Measurements from ENCODE around the gene ATP2C2.
"Not testable (repeated sequence)": the region's sequence is repeated elsewhere in the genome, so short reads cannot be mapped to it uniquely, and the experiment has no call there.

ATP2C2 gene

DNA sequence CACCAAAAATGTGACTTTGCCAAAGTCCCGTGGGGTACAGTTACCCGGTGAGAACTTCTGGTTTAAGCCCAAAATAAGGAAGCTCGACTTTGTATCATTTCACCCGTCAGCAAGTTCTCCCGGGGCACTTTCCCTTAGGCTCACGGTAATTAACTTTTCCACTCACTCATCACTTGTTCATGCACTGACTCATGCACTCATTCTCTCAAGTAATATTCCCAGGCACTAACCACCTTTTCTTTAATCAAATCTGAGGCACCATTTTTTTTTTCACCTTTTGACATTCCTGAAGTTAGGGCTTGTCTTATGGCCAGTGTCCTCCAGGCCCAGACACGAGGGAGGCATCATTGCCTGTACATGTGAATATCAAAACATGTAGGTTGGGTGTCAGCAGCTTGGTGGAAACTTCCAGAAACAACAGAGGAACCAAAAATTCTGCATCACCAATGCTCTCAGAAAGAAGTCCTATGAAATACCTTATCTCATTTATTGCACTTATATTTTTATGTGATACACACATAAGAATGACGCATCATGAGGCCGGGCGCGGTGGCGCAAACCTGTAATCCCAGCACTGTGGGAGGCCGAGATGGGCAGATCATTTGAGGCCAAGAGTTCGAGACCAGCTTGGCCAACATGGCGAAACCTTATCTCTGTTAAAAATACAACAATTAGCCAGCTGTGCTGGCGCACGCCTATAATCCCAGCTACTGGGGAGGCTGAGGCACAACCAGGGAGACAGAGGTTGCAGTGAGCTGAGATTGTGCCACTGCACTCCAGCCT lies 36.1 kb upstream of the ATP2C2 start:
- H3K4me1 Mint-ChIP-seq = no peaks in the 10 kb centered on the region
- peaks cover 20% of the 10 kb centered on the region for H3K27me3 Mint-ChIP-seq
- peaks cover 2% of the 10 kb centered on the region for H3K9me3 Mint-ChIP-seq
- DNase-seq = no peak
- no peak overlapping the region for H3K4me3 Mint-ChIP-seq
- no peak overlapping the region for H3K27ac Mint-ChIP-seq
- no peaks in the 10 kb centered on the region for H3K36me3 Mint-ChIP-seq
- CTCF ChIA-PET = no interaction called here

DNA sequence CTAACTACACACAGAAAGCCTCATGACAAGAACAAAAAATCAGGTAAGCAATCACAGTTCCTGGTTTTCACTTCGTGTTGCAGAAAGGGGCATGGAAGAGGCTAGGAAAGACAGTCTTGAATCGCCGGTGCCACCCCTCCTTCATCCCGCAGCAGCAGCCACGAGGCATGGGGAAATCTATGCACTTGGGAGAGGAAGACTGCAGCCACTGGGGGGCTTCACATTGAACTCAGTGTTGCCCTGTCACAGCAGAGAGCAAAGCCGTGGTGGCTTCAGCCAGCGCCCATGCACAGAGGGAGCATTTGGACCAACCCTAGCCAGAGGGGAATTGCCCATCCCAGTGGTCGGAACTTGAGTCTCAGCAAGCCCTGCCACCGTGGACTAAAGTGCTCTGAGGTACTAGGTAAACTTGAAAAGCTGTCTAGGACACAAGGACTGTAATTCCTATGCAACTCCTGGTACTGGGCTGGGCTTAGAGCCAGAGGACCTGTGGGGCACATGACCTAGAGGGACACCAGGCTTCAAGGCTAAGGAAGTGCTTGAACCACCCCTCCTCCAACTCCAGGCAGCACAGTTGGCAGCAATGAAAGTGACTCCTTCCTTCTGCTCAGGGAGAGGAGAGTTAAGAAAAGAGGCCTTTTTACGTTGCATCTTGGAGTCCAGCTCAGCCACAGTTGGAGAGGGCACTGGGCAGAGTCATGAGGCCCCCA lies 35.2 kb upstream of the ATP2C2 start:
- Mint-ChIP-seq H3K9me3 (peaks cover 5% of the 10 kb centered on the region), H3K36me3 (no peaks in the 10 kb centered on the region), H3K4me1 (no peaks in the 10 kb centered on the region), H3K4me3 (no peak overlapping the region), H3K27ac (no peak overlapping the region), H3K27me3 (peaks cover 15% of the 10 kb centered on the region)
- CTCF ChIA-PET = no interaction called here
- DNase-seq = no peak

DNA sequence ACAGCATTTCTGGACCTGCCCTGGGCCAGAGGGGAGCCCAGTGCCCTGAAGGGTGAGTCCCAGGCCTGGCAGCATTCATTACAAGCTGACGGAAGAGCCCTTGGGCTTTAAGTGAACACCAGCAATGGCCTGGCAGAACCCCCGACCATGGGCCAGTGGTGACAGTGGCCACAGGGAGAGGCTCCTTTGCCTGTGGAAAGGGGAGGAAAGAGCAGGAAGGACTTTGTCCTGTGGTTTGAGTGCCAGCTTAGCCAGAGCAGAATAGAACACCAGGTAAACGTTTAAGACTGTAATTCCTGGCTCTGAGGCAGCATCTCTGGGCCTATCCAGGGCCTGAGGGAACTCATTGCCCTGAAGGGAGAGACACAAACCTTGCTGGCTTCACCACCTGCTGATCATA lies 34.3 kb upstream of the ATP2C2 start:
- Mint-ChIP-seq H3K4me1 (no peaks in the 10 kb centered on the region), H3K36me3 (no peaks in the 10 kb centered on the region), H3K27me3 (peaks cover 15% of the 10 kb centered on the region), H3K4me3 (no peak overlapping the region), H3K27ac (no peak overlapping the region), H3K9me3 (peaks cover 5% of the 10 kb centered on the region)
- no peak for DNase-seq
- CTCF ChIA-PET = no interaction called here

DNA sequence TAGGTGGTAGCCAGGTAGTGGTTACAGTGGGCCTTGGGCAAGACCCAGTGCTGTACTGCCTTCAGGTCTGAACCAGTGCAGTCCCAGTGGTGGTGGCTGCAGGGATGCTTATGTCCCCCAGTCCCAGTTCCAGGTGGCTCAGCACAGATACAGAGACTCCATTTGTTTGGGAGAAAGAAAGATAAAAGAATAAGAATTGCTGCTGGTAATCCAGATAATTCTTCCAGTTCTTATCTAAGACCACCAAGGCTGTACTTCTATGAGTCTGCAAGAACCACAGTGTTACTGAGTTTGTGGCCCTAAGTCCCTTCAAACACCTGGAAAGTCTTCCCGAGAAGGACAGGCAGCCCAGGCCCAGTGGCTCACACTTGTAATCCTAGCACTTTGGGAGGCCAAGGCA lies 33.9 kb upstream of the ATP2C2 start:
- no peak overlapping the region for H3K27ac Mint-ChIP-seq
- DNase-seq = no peak
- peaks cover 18% of the 10 kb centered on the region for H3K27me3 Mint-ChIP-seq
- no peaks in the 10 kb centered on the region for H3K4me1 Mint-ChIP-seq
- peaks cover 5% of the 10 kb centered on the region for H3K9me3 Mint-ChIP-seq
- no peak overlapping the region for H3K4me3 Mint-ChIP-seq
- H3K36me3 Mint-ChIP-seq = no peaks in the 10 kb centered on the region
- CTCF ChIA-PET = no interaction called here

DNA sequence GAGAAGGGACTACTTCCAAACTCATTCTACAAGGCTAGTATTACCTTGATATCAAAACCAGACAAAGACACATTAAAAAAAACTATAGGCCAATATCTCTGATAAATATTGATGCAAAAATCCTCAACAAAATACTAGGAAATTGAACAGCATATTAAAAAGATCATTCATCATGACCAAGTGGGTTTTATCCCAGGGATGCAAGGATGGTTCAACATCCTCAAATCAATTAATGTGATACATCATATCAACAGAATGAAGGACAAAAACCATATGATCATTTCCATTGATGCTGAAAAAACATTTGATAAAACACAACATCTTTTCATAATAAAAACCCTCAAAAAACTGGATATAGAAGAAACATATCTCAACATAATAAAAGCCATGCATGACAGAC lies 31.1 kb upstream of the ATP2C2 start:
- H3K9me3 Mint-ChIP-seq, H3K27ac Mint-ChIP-seq, DNase-seq, CTCF ChIA-PET, H3K4me1 Mint-ChIP-seq, H3K36me3 Mint-ChIP-seq, H3K4me3 Mint-ChIP-seq: not testable (repeated sequence)
- H3K27me3 Mint-ChIP-seq = peaks cover 25% of the 10 kb centered on the region

DNA sequence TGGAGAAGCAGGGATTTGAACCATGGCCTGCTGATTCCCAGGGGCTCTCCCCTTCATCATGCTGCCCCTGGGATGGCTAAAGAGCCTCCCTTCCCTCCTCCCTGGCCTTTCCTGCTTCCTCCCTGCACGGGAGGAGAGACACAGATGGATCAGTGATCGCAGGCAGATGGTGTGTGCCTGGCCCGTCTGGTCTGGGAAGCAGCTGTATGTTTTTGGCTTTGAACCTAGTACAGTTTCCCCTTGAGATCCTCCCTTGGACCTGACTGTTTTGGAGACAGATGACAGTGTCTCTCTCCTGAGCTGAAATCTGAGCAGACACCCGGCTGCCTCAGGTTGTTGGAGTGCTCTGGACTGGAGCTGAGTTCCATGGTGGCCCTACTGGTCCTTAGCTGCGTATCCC lies 29.0 kb upstream of the ATP2C2 start:
- peaks cover 5% of the 10 kb centered on the region for H3K9me3 Mint-ChIP-seq
- no peak for DNase-seq
- no peaks in the 10 kb centered on the region for H3K4me1 Mint-ChIP-seq
- peaks cover 20% of the 10 kb centered on the region for H3K27me3 Mint-ChIP-seq
- H3K27ac Mint-ChIP-seq = no peak overlapping the region
- no peak overlapping the region for H3K4me3 Mint-ChIP-seq
- H3K36me3 Mint-ChIP-seq = no peaks in the 10 kb centered on the region
- CTCF ChIA-PET = no interaction called here

DNA sequence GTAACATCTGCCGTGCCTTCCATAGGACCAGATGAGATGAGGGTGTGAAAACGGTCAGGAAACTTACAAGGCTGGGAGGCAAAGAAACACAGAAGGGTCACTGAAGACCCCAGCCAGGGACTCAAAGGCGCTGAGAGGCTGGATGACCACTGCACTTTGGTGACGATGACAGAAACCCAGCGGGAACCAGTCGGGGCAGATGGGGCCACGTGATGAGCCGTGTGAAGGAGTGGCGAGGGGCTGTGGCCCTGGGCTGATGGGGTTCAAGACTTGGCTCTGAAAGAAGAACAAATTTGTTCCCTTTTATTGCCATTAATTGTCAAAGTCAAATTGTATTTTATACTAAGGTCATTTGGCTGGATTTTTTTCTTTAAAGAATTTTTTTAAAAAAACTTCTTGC lies 28.6 kb upstream of the ATP2C2 start:
- Mint-ChIP-seq H3K4me3 (no peak overlapping the region), H3K27me3 (peaks cover 17% of the 10 kb centered on the region), H3K36me3 (no peaks in the 10 kb centered on the region), H3K27ac (no peak overlapping the region), H3K9me3 (peaks cover 5% of the 10 kb centered on the region), H3K4me1 (no peaks in the 10 kb centered on the region)
- DNase-seq = no peak
- CTCF ChIA-PET = no interaction called here

DNA sequence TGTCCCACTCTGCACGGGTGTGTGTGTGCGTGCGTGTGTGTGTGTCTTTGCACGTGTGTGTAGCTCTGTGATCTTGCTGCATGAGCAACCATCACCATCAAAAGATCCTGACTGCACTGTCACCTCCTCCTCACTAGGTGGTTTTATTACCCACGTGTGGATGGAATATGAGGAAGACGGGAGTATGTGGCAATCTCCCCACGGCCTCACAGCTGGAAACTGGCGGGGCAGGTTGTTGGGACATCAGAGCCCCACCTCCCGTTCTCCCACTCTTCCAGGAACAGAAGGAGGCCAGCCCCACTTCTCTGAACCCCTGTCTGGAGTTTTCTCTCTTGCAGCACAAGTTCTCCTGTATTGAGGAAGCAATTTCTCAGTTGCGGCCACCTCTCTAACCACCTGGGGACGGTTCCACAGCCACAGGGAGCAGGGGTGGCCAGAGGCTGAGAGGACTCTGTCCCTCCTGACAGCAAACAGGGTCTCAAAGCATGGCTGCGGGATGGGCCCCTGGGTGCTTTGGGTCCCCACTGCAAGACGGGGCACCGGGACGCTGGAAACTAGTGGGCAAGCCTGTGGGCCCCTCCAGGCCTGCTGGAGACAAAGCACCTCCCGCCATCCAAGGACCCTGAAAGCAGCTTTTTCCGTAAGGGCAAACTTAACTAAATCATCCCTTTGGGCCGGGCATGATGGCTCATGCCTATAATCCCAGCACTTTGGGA lies 27.9 kb upstream of the ATP2C2 start:
- Mint-ChIP-seq H3K9me3 (peaks cover 3% of the 10 kb centered on the region), H3K36me3 (no peaks in the 10 kb centered on the region), H3K27ac (no peak overlapping the region), H3K4me1 (no peaks in the 10 kb centered on the region), H3K27me3 (peaks cover 15% of the 10 kb centered on the region), H3K4me3 (no peak overlapping the region)
- CTCF ChIA-PET = no interaction called here
- no peak for DNase-seq

DNA sequence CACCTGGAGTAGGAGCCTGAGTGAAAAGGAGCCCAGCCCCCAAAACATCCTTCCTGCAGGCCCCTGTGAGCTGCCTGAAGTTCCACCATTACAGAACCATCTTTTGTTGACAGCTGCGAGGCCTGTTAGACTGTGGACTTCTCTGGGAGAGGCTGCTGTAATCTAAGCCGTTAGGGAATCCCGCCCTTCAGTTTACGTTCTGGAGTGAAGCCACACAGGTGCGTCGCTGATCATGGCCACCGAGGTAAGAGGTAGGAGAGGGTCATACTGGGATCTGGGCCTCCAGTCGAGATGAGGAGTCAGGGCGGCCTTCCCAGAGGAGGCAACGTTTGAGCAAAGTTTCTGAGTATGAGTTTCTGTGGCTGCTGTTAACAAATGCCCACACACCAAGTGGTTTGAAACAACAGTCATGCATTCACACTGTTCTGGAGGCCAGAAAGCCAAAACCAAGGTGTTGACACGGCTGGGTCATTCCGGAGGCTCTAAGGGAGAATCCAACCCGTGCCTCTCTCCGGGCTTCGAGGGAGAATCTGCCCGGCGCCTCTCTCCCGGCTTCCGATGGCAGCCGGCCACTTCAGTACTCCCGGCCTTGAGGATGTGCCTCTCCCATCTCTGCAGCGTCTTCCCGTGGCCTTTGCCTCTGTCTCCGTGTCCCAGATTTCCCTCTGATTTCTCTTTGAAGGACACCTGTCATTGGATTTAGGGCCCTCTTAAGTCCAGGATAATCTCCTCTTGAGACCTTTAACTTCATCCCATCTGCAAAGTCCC lies 26.6 kb upstream of the ATP2C2 start:
- no peaks in the 10 kb centered on the region for H3K36me3 Mint-ChIP-seq
- CTCF ChIA-PET = no interaction called here
- no peak overlapping the region for H3K4me3 Mint-ChIP-seq
- peaks cover 3% of the 10 kb centered on the region for H3K9me3 Mint-ChIP-seq
- peaks cover 21% of the 10 kb centered on the region for H3K27me3 Mint-ChIP-seq
- H3K4me1 Mint-ChIP-seq = no peaks in the 10 kb centered on the region
- DNase-seq = no peak
- no peak overlapping the region for H3K27ac Mint-ChIP-seq

DNA sequence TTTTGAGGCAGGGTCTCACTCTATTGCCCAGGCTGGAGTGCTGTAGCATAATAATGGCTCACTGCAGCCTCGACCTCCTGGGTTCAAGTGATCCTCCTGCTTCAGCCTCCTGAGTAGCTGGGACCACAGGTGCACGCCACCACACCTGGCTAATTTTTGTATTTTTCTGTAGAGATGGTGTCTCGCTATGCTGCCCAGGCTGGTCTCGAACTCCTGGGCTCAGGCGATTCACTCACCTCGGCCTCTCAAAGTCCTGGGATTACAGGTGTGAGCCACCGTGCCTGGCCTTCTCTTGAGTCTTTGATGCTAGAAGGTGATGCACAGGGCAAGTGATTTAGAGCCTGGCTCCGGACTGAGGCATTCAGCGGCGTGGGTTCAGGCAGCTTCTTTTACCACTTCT lies 24.5 kb upstream of the ATP2C2 start:
- not testable (repeated sequence) for H3K4me1 Mint-ChIP-seq

DNA sequence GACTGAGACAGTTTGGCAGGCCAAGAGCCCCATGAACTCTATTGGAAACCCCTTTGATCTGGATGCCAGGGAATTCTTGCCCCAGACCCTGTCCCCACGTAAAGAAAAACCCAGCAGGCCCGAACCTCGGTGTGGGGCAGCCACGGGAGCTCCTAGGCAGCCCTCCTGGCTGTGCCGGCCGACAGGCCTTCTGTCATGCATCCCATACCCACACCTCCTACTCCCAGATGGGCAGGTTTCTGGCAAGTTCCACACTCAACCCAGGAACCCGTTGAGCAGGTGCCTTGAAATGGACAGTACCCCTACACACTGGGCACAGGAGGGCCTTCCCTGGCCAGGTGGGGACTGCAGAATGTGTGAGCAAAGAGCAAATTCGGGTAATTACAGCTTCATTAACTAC lies 23.6 kb upstream of the ATP2C2 start:
- H3K9me3 Mint-ChIP-seq = no peaks in the 10 kb centered on the region
- CTCF ChIA-PET = no interaction called here
- H3K36me3 Mint-ChIP-seq = no peaks in the 10 kb centered on the region
- DNase-seq = no peak
- no peak overlapping the region for H3K4me3 Mint-ChIP-seq
- no peak overlapping the region for H3K27ac Mint-ChIP-seq
- H3K27me3 Mint-ChIP-seq = peaks cover 23% of the 10 kb centered on the region
- H3K4me1 Mint-ChIP-seq = no peaks in the 10 kb centered on the region

More for the DNA sequence above, 24.5 kb upstream of the ATP2C2 start:
- H3K27ac Mint-ChIP-seq, DNase-seq, H3K36me3 Mint-ChIP-seq, CTCF ChIA-PET, H3K4me3 Mint-ChIP-seq, H3K9me3 Mint-ChIP-seq: not testable (repeated sequence)
- peaks cover 21% of the 10 kb centered on the region for H3K27me3 Mint-ChIP-seq

DNA sequence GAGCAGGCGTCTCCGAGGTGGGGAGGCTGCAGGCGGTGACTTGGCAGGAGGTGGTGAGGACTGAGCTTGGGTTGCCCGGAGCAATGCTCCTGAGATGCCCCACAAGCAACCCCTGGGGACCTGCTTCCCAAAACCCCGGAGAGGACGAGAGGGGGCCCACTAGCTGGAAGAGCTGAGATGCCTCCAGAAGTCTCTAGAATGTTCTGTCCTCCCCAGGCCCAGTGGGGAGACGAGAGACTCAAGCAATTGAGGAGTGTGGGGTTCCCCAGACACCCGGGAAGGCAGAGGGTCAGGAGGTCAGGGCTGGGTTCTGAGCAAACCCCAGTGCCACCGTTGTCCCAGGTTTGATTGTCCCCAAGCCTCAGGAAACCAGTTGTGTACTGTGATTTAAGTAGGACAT lies 21.2 kb upstream of the ATP2C2 start:
- peaks cover 24% of the 10 kb centered on the region for H3K27me3 Mint-ChIP-seq
- H3K27ac Mint-ChIP-seq = no peak overlapping the region
- DNase-seq = no peak
- CTCF ChIA-PET = no interaction called here
- no peaks in the 10 kb centered on the region for H3K4me1 Mint-ChIP-seq
- H3K4me3 Mint-ChIP-seq = no peak overlapping the region
- no peaks in the 10 kb centered on the region for H3K36me3 Mint-ChIP-seq
- no peaks in the 10 kb centered on the region for H3K9me3 Mint-ChIP-seq

DNA sequence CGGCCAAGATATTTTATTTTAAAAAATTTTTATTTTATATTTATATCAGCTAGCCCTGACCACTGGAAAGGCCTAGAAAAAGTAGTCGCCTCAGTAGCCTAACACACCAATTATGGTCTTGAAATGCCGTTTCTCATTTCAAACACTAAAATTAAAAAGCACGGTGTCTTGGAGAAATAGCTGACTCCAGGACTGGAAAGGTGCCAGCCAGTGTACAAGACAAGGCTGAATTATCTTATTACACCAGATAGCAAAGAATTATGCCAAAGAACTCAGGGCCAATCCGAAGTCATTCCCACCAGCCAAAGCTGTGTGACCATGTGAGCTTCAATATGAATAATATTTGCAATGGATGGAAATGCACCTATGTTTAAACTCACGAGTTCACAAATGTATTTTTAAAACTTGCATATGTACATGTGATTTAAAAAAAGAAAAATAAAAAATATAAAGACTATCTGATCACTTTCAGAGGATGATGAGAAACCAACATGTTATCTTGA lies 19.9 kb upstream of the ATP2C2 start:
- Mint-ChIP-seq H3K27ac (no peak overlapping the region), H3K9me3 (no peaks in the 10 kb centered on the region), H3K36me3 (no peaks in the 10 kb centered on the region), H3K4me3 (no peak overlapping the region), H3K27me3 (peaks cover 27% of the 10 kb centered on the region), H3K4me1 (no peaks in the 10 kb centered on the region)
- CTCF ChIA-PET = no interaction called here
- no peak for DNase-seq

Data from activated naive CD4-positive, alpha-beta T cell treated with anti-CD3 and anti-CD28 coated beads, Interleukin-2, amount 10 ng/mL, durations not matched to agents 7 days and 5 days (primary cell).